Esophagus squamous epithelium (tissue), 4 donors: ENCODE results near the gene ALOXE3.

Experiments used
- CTCF ChIP-seq, 6 experiments: fragments of 450-650 bp in 4 of 6; fragments of 200-600 bp in 2 of 6; sonication (generic) in 2 of 6; IDR thresholded peaks; one replicate each; pipeline ENCODE4 v1.5.1; 2016 to 2019; ENCODE audit warnings: antibody characterized with exemption in 6 of 6, mild to moderate bottlenecking in 4 of 6, moderate library complexity in 4 of 6
- POLR2A ChIP-seq, 4 donors: fragments of 450-650 bp; IDR thresholded peaks; one replicate each; pipeline ENCODE4 v1.6.1; 2017; ENCODE audit warnings: antibody characterized with exemption in 4 of 4, mild to moderate bottlenecking in 4 of 4, moderate library complexity in 3 of 4

GRCh38 chr17:8118769-8119580 lies 661 bp upstream of the ALOXE3 start:
- no peak for TF ChIP-seq POLR2A (IDR thresholded peaks at IDR 0.05)
- TF ChIP-seq CTCF (IDR thresholded peaks at IDR 0.05) = peak; percentile 82 to 91 (median 88)
